Mesothelial cell of epicardium (in vitro differentiated cells): ENCODE measurements around the gene CAMKK1. TPM values are rescaled to one million over a fixed set of nuclear protein-coding genes. Genes with fewer than 3 reads are reported as not detected.

Source experiments
- DNase-seq, 2 experiments: peaks; one replicate each; pipeline ENCODE4 v3.0.0; 2021; ENCODE audit warnings: low spot score in 2 of 2; ENCODE audit not compliant: unreplicated experiment in 2 of 2
- H3K27ac Mint-ChIP-seq: 2 replicates; pipeline ENCODE4 v1.8.0; 2021; ENCODE audit warnings: mixed read lengths
- H3K27me3 Mint-ChIP-seq: 2 replicates; pipeline ENCODE4 v1.8.0; 2021; ENCODE audit warnings: low read depth, mixed read lengths
- H3K36me3 Mint-ChIP-seq: 2 replicates; pipeline ENCODE4 v1.8.0; 2021; ENCODE audit warnings: mixed read lengths
- H3K4me1 Mint-ChIP-seq: 2 replicates; pipeline ENCODE4 v1.8.0; 2021; ENCODE audit warnings: mixed read lengths
- H3K4me3 Mint-ChIP-seq: 2 replicates; pipeline ENCODE4 v1.8.0; 2021; ENCODE audit warnings: mild to moderate bottlenecking, moderate library complexity, mixed read lengths
- H3K9me3 Mint-ChIP-seq: 2 replicates; pipeline ENCODE4 v1.8.0; 2021; ENCODE audit warnings: mixed read lengths
- CTCF ChIP-seq: fragments of 200-600 bp; sonication (generic); IDR thresholded peaks from one replicate; pipeline ENCODE4 v1.5.0; 2021; ENCODE audit warnings: antibody characterized with exemption; ENCODE audit not compliant: unreplicated experiment
- total RNA-seq: library from RNA; stranded (reverse); gene quantifications from 3 replicates; pipeline ENCODE4 v1.2.1, GENCODE V29; 2021

CAMKK1 gene
- total RNA-seq, 1 donor from 2014 or later = 4.3 TPM

GRCh38 chr17:3897731-3898130 lies 4.9 kb upstream of the CAMKK1 start:
- no peak for TF ChIP-seq CTCF
- H3K27me3 Mint-ChIP-seq = no peaks in the 10 kb centered on the region
- no peaks in the 10 kb centered on the region for H3K9me3 Mint-ChIP-seq
- no peak overlapping the region for H3K27ac Mint-ChIP-seq
- H3K4me3 Mint-ChIP-seq = no peak overlapping the region
- peaks cover 15% of the 10 kb centered on the region for H3K4me1 Mint-ChIP-seq
- no peaks in the 10 kb centered on the region for H3K36me3 Mint-ChIP-seq
- no peak for DNase-seq

DNA sequence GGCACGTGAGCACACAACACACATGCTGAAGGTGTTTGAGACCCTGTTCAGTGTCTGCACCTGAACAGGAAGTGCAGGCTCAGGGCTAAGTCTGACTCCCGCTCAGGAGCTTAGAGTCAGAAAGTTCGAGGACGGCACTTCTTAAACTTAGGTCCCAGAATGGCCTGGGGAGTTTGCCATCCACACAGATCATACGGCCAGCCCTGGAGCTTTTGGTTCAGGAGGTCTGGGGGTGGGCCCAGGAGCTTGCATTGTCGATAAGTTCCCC lies 4.0 kb upstream of the CAMKK1 start:
- DNase-seq = no peak
- Mint-ChIP-seq H3K4me3 (no peak overlapping the region), H3K4me1 (peaks cover 17% of the 10 kb centered on the region), H3K36me3 (no peaks in the 10 kb centered on the region), H3K9me3 (no peaks in the 10 kb centered on the region), H3K27me3 (peaks cover 3% of the 10 kb centered on the region), H3K27ac (no peak overlapping the region)
- TF ChIP-seq CTCF = no peak

DNA sequence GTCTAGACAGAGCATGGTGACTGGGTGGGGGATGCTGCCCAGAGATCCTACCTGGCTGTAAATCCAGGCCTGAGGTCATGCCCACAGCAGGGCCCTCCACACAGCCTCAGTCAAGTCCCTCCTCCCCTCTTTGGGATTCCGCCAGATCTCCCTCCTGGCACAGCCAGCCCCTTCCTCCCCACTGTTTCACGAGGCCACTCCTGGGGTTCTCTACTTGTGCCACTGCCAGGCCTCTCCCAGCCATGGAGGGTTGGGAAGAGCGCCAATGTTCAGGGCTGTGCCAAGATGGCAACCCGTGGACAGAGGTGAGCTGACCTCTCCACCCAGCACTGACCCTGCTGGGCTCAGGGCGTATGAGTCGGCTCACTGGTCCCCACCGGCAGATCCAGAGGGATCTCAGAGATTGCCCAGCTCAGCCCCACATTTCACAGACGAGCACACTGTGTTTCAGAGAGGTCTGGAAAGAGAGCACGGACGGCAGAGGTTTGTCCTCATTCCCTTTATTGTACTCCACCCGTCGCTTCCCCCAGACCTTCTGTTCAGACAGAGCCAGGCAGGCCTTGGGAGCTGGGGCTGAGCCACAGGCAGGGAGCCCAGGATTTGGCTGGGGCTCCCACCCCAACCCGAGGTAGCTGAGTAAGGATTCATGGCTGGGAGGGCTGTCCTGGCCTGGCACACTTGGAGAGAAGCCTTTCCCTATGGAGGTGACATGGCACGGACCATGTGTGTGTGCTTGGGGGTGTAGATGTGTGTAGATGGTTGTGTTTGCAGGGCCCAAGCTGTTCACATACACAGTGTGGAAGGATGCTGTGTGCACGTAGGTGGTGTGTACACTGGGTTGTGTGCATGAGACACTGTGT lies 3.5 kb upstream of the CAMKK1 start:
- no peak for TF ChIP-seq CTCF
- Mint-ChIP-seq H3K9me3 (no peaks in the 10 kb centered on the region), H3K27ac (no peak overlapping the region), H3K4me1 (peaks cover 23% of the 10 kb centered on the region), H3K27me3 (peaks cover 8% of the 10 kb centered on the region), H3K4me3 (no peak overlapping the region), H3K36me3 (no peaks in the 10 kb centered on the region)
- no peak for DNase-seq

DNA sequence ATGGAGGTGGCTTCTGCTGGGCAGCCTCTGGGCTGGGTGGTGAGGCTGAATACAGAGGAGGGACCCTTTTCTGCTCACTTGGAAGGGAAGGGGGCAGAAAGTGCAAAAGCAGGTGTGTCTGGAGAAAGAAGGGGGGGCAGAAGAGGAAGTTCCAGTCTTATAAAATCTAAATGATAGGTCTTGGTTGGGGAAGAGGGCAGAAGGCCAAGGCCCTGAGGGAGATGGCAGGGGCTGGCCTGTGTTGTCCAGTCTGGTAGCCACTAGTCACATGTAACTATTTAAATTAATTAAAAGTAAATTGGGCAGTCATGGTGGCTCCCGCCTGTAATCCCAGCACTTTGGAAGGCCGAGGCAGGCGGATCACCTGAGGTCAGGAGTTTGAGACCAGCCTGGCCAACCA lies 2.5 kb upstream of the CAMKK1 start:
- peaks cover 26% of the 10 kb centered on the region for H3K4me1 Mint-ChIP-seq
- no peak for TF ChIP-seq CTCF
- H3K27ac Mint-ChIP-seq = no peak overlapping the region
- no peaks in the 10 kb centered on the region for H3K36me3 Mint-ChIP-seq
- no peaks in the 10 kb centered on the region for H3K9me3 Mint-ChIP-seq
- peaks cover 18% of the 10 kb centered on the region for H3K27me3 Mint-ChIP-seq
- no peak for DNase-seq
- no peak overlapping the region for H3K4me3 Mint-ChIP-seq

- no peak overlapping the region for H3K27ac Mint-ChIP-seq
- H3K27me3 Mint-ChIP-seq = peaks cover 22% of the 10 kb centered on the region
- no peaks in the 10 kb centered on the region for H3K36me3 Mint-ChIP-seq
- H3K4me1 Mint-ChIP-seq = peaks cover 29% of the 10 kb centered on the region
- DNase-seq = no peak
- no peak overlapping the region for H3K4me3 Mint-ChIP-seq
- TF ChIP-seq CTCF = no peak
- no peaks in the 10 kb centered on the region for H3K9me3 Mint-ChIP-seq
Measured at GRCh38 chr17:3894911-3895343, 2.1 kb upstream of the CAMKK1 start.
